Tibial nerve (tissue), 4 donors: ENCODE data around the gene PHF14. TPM values are rescaled to one million over a fixed set of nuclear protein-coding genes. Genes with fewer than 3 reads are reported as not detected.

Experiments
- DNase-seq, 2 donors: peaks; one replicate each; pipeline ENCODE4 v3.0.0-alpha.2; 2019; ENCODE audit warnings: low spot score in 2 of 2
- H3K27ac ChIP-seq, 4 donors: fragments of 200-600 bp; sonication (generic) in 3 of 4; one replicate each; pipeline ENCODE4 v1.5.1; 2017 to 2019; ENCODE audit warnings: mild to moderate bottlenecking in 1 of 4
- H3K27me3 ChIP-seq, 2 donors: fragments of 200-600 bp; sonication (generic) in 1 of 2; one replicate each; pipeline versions ENCODE4 v1.5.1 to v1.6.0; 2017 to 2019
- H3K36me3 ChIP-seq, 3 donors: fragments of 200-600 bp; sonication (generic); one replicate each; pipeline ENCODE4 v1.5.1; 2018 to 2019
- H3K4me1 ChIP-seq, 4 donors: fragments of 200-600 bp; sonication (generic) in 3 of 4; one replicate each; pipeline ENCODE4 v1.5.1; 2017 to 2019
- H3K4me3 ChIP-seq, 4 donors: fragments of 200-600 bp; sonication (generic) in 3 of 4; one replicate each; pipeline ENCODE4 v1.5.1; 2017 to 2019; ENCODE audit warnings: mild to moderate bottlenecking in 1 of 4, moderate library complexity in 1 of 4
- H3K9me3 ChIP-seq, 4 donors: fragments of 200-600 bp; sonication (generic) in 3 of 4; one replicate each; pipeline ENCODE4 v1.5.1; 2017 to 2019
- CTCF ChIP-seq, 5 experiments: fragments of 200-600 bp in 3 of 5; fragments of 450-650 bp in 2 of 5; sonication (generic) in 3 of 5; IDR thresholded peaks; one replicate each; pipeline ENCODE4 v1.5.1; 2016 to 2019; ENCODE audit warnings: antibody characterized with exemption in 5 of 5, mild to moderate bottlenecking in 3 of 5, moderate library complexity in 2 of 5
- EP300 ChIP-seq, 2 donors: sonication (generic); formaldehyde crosslinking; IDR thresholded peaks; one replicate each; pipeline ENCODE4 v1.6.1; 2017; ENCODE audit warnings: antibody characterized with exemption in 2 of 2, mild to moderate bottlenecking in 1 of 2
- POLR2A ChIP-seq, 2 donors: fragments of 450-650 bp; IDR thresholded peaks; one replicate each; pipeline ENCODE4 v1.6.1; 2017; ENCODE audit warnings: antibody characterized with exemption in 2 of 2, mild to moderate bottlenecking in 2 of 2, moderate library complexity in 2 of 2
- WGBS, 2 donors: methylation state at CpG; one replicate each; pipeline ENCODE4 v1.1.5; 2018; 5-methylcytosine and 5-hydroxymethylcytosine counted together
- total RNA-seq, 4 donors: library from RNA; depleted of rRNA; stranded (reverse); fragments of >200 nt; gene quantifications; one replicate each; pipeline ENCODE4 v1.1.0, GENCODE V29; 2016

PHF14 gene
- total RNA-seq, 4 donors from 2014 or later, result 48.9 to 54.8 (median 51.5) TPM

- Histone ChIP-seq H3K9me3 (no peaks in the 10 kb centered on the region), H3K27me3 (no peaks in the 10 kb centered on the region), H3K4me1 (peaks cover 0 to 15% (median 0%) of the 10 kb centered on the region in 4 donors), H3K36me3 (no peaks in the 10 kb centered on the region), H3K4me3 (no peak overlapping the region), H3K27ac (no peak overlapping the region)
- 52 to 57% methylated on average over 4 of the region's 4 CpGs for WGBS, 2 donors
- no peak for TF ChIP-seq EP300 (IDR thresholded peaks at IDR 0.05)
- TF ChIP-seq CTCF (IDR thresholded peaks at IDR 0.05), result no peak
- no peak for TF ChIP-seq POLR2A (IDR thresholded peaks at IDR 0.05)
- DNase-seq, result no peak
These were observed 199.2 kb downstream of the PHF14 start for GRCh38 chr7:11172835-11173234.

- 70 to 74% methylated on average over 3 of the region's 3 CpGs for WGBS, 2 donors
- no peaks in the 10 kb centered on the region for H3K27me3 ChIP-seq
- no peaks in the 10 kb centered on the region for H3K36me3 ChIP-seq
- H3K4me3 ChIP-seq, result no peak overlapping the region
- peaks cover 0 to 7% (median 0%) of the 10 kb centered on the region in 4 donors for H3K4me1 ChIP-seq
- DNase-seq, result no peak
- H3K27ac ChIP-seq, result no peak overlapping the region
- no peaks in the 10 kb centered on the region for H3K9me3 ChIP-seq
- TF ChIP-seq POLR2A (IDR thresholded peaks at IDR 0.05), result no peak
- no peak for TF ChIP-seq CTCF (IDR thresholded peaks at IDR 0.05)
- TF ChIP-seq EP300 (IDR thresholded peaks at IDR 0.05), result no peak
These were observed 201.7 kb downstream of the PHF14 start for GRCh38 chr7:11175371-11175770.

- H3K4me1 ChIP-seq, result peaks cover 0 to 2% (median 0%) of the 10 kb centered on the region in 4 donors
- no peaks in the 10 kb centered on the region for H3K9me3 ChIP-seq
- no peaks in the 10 kb centered on the region for H3K27me3 ChIP-seq
- no peak for DNase-seq
- WGBS, 2 donors, result 56 to 72% methylated on average over 3 of the region's 3 CpGs
- no peaks in the 10 kb centered on the region for H3K36me3 ChIP-seq
- no peak overlapping the region for H3K4me3 ChIP-seq
- no peak overlapping the region for H3K27ac ChIP-seq
- TF ChIP-seq POLR2A (IDR thresholded peaks at IDR 0.05) (no peak), EP300 (IDR thresholded peaks at IDR 0.05) (no peak), CTCF (IDR thresholded peaks at IDR 0.05) (no peak)
These were observed 202.2 kb downstream of the PHF14 start for GRCh38 chr7:11175887-11176286.

GRCh38 chr7:11176985-11177555 is 203.4 kb downstream of the PHF14 start:
- Histone ChIP-seq H3K27ac (no peak overlapping the region), H3K4me3 (no peak overlapping the region), H3K4me1 (no peaks in the 10 kb centered on the region), H3K27me3 (no peaks in the 10 kb centered on the region), H3K36me3 (no peaks in the 10 kb centered on the region), H3K9me3 (no peaks in the 10 kb centered on the region)
- WGBS, 2 donors, result 86 to 95% methylated on average over 1 of the region's 1 CpG
- no peak for DNase-seq
- TF ChIP-seq CTCF (IDR thresholded peaks at IDR 0.05), result no peak

- no peaks in the 10 kb centered on the region for H3K27me3 ChIP-seq
- H3K36me3 ChIP-seq, result no peaks in the 10 kb centered on the region
- no peaks in the 10 kb centered on the region for H3K4me1 ChIP-seq
- H3K27ac ChIP-seq, result no peak overlapping the region
- no peak overlapping the region for H3K4me3 ChIP-seq
- H3K9me3 ChIP-seq, result no peaks in the 10 kb centered on the region
- TF ChIP-seq CTCF (IDR thresholded peaks at IDR 0.05) (no peak), POLR2A (IDR thresholded peaks at IDR 0.05) (no peak), EP300 (IDR thresholded peaks at IDR 0.05) (no peak)
- WGBS, 2 donors, result 64 to 65% methylated on average over 3 of the region's 3 CpGs
- DNase-seq, result no peak
These were observed 204.1 kb downstream of the PHF14 start for GRCh38 chr7:11177793-11178192.
